ENCODE data around the gene ZNF341.

The ZNF341 gene

DNA sequence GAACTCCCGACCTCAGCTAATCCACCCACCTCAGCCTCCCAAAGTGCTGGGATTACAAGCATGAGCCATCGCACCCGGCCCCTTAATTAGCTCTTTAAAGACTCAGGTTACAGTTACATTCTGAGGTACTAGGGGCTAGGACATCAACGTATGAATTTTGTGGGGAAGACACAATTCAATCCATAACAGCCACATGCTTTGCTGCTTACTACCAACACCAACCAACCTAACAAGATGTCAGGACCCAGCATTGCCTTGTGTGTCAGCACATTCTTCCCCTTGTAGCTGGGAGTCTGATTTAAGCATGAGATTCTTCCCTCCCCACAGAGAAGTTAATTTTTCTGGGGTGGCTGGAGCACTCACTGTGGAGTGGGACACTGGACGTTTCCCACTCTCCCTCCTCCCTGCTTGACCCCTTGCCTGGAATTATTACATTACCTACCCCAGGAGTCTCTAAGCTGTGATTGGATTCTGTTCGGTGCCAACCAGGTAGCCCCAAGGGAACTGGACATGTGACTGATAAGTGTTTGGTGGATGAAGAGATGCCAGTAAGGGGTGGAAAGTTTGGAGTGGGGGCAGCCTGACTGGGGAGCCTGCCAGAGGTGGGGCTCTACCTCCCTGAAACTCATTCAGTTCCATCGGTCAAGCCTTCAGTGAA lies 6.1 kb upstream of the ZNF341 start:
- DNase-seq, result no peak
- Mint-ChIP-seq H3K4me1 (peaks cover 5% of the 10 kb centered on the region), H3K36me3 (ENCODE audit: low read depth) (no peaks in the 10 kb centered on the region), H3K9me3 (peaks cover 3% of the 10 kb centered on the region), H3K27me3 (ENCODE audit: low read depth, poor library complexity) (peaks cover 31% of the 10 kb centered on the region), H3K27ac (no peak overlapping the region), H3K4me3 (no peak overlapping the region)
- TF ChIP-seq CTCF (IDR thresholded peaks at IDR 0.05), result no peak

DNA sequence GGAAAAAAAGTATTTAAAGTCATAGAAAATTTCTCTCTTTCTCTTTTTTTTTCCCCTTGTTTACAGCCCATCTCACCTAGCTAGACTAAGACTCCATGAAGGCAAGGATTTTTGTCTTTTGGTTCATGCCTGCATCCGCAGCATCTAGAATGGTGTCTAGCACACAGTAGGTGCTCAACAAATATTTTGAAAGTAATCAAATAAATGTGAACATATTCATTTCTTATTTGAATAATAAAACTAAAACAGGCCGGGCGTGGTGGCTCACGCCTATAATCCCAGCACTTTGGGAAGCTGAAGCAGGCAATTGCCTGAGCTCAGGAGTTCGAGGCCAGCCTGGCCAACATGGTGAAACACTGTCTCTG lies 4.7 kb upstream of the ZNF341 start:
- no peak overlapping the region for H3K27ac Mint-ChIP-seq
- peaks cover 9% of the 10 kb centered on the region for H3K4me1 Mint-ChIP-seq
- no peaks in the 10 kb centered on the region for H3K9me3 Mint-ChIP-seq
- no peak overlapping the region for H3K4me3 Mint-ChIP-seq
- no peaks in the 10 kb centered on the region for H3K36me3 Mint-ChIP-seq (ENCODE audit: low read depth)
- H3K27me3 Mint-ChIP-seq (ENCODE audit: low read depth, poor library complexity), result peaks cover 31% of the 10 kb centered on the region
- TF ChIP-seq CTCF (IDR thresholded peaks at IDR 0.05), result no peak
- no peak for DNase-seq

DNA sequence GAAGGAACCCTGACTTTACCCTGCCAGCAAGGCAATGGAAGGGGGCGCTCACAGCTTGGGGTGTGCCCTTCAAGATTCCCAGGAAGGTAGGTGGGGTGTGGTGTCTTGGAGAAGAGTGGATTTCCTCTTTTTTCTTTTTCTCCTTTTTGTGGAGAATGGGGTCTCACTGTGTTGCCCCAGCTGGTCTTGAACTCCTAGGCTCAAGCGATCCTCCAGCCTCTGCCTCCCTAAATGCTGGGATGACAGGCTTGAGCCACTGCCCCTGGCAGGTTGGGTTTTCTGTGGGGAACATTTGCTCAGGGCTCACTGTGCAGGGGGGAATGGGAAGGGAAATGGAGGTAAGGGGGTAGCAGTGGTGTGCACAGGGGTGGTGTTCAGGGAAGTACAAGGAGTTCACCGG lies 4.0 kb upstream of the ZNF341 start:
- Mint-ChIP-seq H3K27ac (no peak overlapping the region), H3K4me3 (no peak overlapping the region), H3K36me3 (ENCODE audit: low read depth) (no peaks in the 10 kb centered on the region), H3K9me3 (no peaks in the 10 kb centered on the region), H3K27me3 (ENCODE audit: low read depth, poor library complexity) (peaks cover 29% of the 10 kb centered on the region), H3K4me1 (peaks cover 13% of the 10 kb centered on the region)
- no peak for TF ChIP-seq CTCF (IDR thresholded peaks at IDR 0.05)
- DNase-seq, result no peak

GRCh38 chr20:33728463-33728862 lies 3.3 kb upstream of the ZNF341 start:
- TF ChIP-seq CTCF (IDR thresholded peaks at IDR 0.05), result no peak
- peaks cover 16% of the 10 kb centered on the region for H3K4me1 Mint-ChIP-seq
- H3K27me3 Mint-ChIP-seq (ENCODE audit: low read depth, poor library complexity), result peaks cover 27% of the 10 kb centered on the region
- no peak for DNase-seq
- no peak overlapping the region for H3K27ac Mint-ChIP-seq
- no peaks in the 10 kb centered on the region for H3K9me3 Mint-ChIP-seq
- H3K4me3 Mint-ChIP-seq, result no peak overlapping the region
- H3K36me3 Mint-ChIP-seq (ENCODE audit: low read depth), result no peaks in the 10 kb centered on the region

GRCh38 chr20:33729101-33729500 lies 2.7 kb upstream of the ZNF341 start:
- no peaks in the 10 kb centered on the region for H3K36me3 Mint-ChIP-seq (ENCODE audit: low read depth)
- no peak for TF ChIP-seq CTCF (IDR thresholded peaks at IDR 0.05)
- no peak overlapping the region for H3K27ac Mint-ChIP-seq
- no peak overlapping the region for H3K4me3 Mint-ChIP-seq
- H3K4me1 Mint-ChIP-seq, result peaks cover 22% of the 10 kb centered on the region
- H3K9me3 Mint-ChIP-seq, result peaks cover 2% of the 10 kb centered on the region
- peaks cover 26% of the 10 kb centered on the region for H3K27me3 Mint-ChIP-seq (ENCODE audit: low read depth, poor library complexity)
- no peak for DNase-seq

DNA sequence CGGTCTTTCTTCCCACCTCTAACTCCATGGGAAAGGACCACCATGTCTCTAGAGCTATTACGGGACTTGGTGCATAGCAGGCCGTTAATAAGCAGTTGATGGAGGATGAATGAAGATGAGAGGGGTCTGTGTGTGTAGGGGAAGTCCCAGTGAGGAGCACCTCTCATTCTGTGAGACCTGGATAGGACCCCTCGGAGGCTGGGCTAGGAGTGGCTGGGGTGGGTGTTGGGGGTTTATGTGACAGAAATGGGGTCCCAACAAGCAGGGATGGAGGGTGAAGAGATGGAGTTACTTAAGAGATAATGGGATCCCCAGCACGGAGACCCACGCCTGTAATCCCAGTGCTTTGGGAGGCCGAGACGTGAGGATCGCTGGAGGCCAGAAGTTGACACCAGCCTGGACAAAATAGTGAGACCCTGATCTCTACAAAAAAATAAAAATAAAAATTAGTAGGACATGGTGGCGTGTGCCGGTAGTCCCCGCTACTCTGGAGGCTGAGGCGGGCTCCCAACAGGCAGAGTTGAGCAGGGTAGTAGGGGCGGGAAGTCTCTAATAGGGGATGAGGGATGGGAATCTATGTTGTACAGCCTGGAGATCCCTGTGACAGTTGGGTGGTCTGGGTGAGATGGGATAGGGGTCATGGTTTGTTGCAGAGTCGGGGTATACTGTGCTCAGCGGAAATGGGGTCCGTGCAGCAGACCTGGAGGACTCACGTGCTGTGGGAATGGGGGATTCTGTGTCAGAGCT lies 677 bp upstream of the ZNF341 start:
- DNase-seq, result no peak
- Mint-ChIP-seq H3K27ac (peak overlapping the region; percentile 44), H3K27me3 (ENCODE audit: low read depth, poor library complexity) (peaks cover 11% of the 10 kb centered on the region), H3K4me3 (peak overlapping the region; percentile 84), H3K36me3 (ENCODE audit: low read depth) (peaks cover 7% of the 10 kb centered on the region), H3K4me1 (peaks cover 26% of the 10 kb centered on the region), H3K9me3 (peaks cover 14% of the 10 kb centered on the region)
- TF ChIP-seq CTCF (IDR thresholded peaks at IDR 0.05), result no peak

Data from nephron progenitor cell (in vitro differentiated cells).